NCI-H82 (cell line): Measurements from ENCODE around the gene TRIM22.
"Not testable (repeated sequence)": the region's sequence is repeated elsewhere in the genome, so short reads cannot be mapped to it uniquely, and the experiment has no call there.

Experiments
- DNase-seq: peaks from one replicate; lab custom pipeline; 2025; lab: John Stamatoyannopoulos, UW

Gene TRIM22

GRCh38 chr11:5689551-5689983 lies at the start of gene TRIM22:
Gene TRIM22 (plus strand): TSS chr11:5689790. CDS start chr11:5696233, 6,443 bp downstream.
- DNase-seq = no peak

- no peak for DNase-seq
These were observed 49.6 kb upstream of the TRIM22 start for GRCh38 chr11:5639953-5640352.

GRCh38 chr11:5643585-5643984 lies 46.0 kb upstream of the TRIM22 start:
- DNase-seq = no peak

- no peak for DNase-seq
These were observed 43.5 kb upstream of the TRIM22 start for GRCh38 chr11:5646139-5646538.

- DNase-seq = no peak
These were observed 34.1 kb upstream of the TRIM22 start for GRCh38 chr11:5655474-5655873.

GRCh38 chr11:5656956-5657355 lies 32.6 kb upstream of the TRIM22 start:
- not testable (repeated sequence) for DNase-seq

GRCh38 chr11:5658318-5658717 lies 31.3 kb upstream of the TRIM22 start:
- no peak for DNase-seq

- no peak for DNase-seq
These were observed 26.1 kb upstream of the TRIM22 start for GRCh38 chr11:5663511-5663910.

GRCh38 chr11:5665051-5665570 lies 24.5 kb upstream of the TRIM22 start:
- DNase-seq = no peak

- no peak for DNase-seq
These were observed 23.7 kb upstream of the TRIM22 start for GRCh38 chr11:5665746-5666401.

- no peak for DNase-seq
These were observed 23.2 kb upstream of the TRIM22 start for GRCh38 chr11:5666402-5666793.

- DNase-seq = no peak
These were observed 17.8 kb upstream of the TRIM22 start for GRCh38 chr11:5671831-5672230.

GRCh38 chr11:5674391-5674790 lies 15.2 kb upstream of the TRIM22 start:
- DNase-seq = no peak

GRCh38 chr11:5679811-5680210 lies 9.8 kb upstream of the TRIM22 start:
- DNase-seq = no peak

- DNase-seq = not testable (repeated sequence)
These were observed 6.6 kb upstream of the TRIM22 start for GRCh38 chr11:5682890-5683441.

GRCh38 chr11:5683620-5684019 lies 6.0 kb upstream of the TRIM22 start:
- not testable (repeated sequence) for DNase-seq

- no peak for DNase-seq
These were observed 5.4 kb upstream of the TRIM22 start for GRCh38 chr11:5684036-5684645.

GRCh38 chr11:5684646-5685362 lies 4.8 kb upstream of the TRIM22 start, which contains the start of gene TRIM5:
Gene TRIM5 (minus strand): TSS chr11:5685074. CDS start chr11:5680177, 4,897 bp downstream.
- DNase-seq = peak; percentile 2

- DNase-seq = no peak
These were observed 3.2 kb upstream of the TRIM22 start for GRCh38 chr11:5686426-5686825.

GRCh38 chr11:5688482-5688881 lies 1.1 kb upstream of the TRIM22 start:
- no peak for DNase-seq

- DNase-seq = no peak
These were observed 626 bp downstream of the TRIM22 start for GRCh38 chr11:5690216-5690615.

GRCh38 chr11:5690736-5691135 lies 1.1 kb downstream of the TRIM22 start:
- DNase-seq = no peak
